H1 (cell line): Measurements from ENCODE around the gene UPB1. TPM values are rescaled to one million over a fixed set of nuclear protein-coding genes. Genes with fewer than 3 reads are reported as not detected.

Experiments
- CTCF ChIA-PET: fragments of 300-600 bp; sonication (Branson Sonifier 250); formaldehyde crosslinking; loops from one replicate; lab custom pipeline; 2021; ENCODE audit not compliant: partially characterized antibody; lab: Charles Lee
- POLR2A ChIA-PET: fragments of 300-600 bp; sonication (Branson Sonifier 250); formaldehyde crosslinking; loops from one replicate; lab custom pipeline; 2021; ENCODE audit warnings: inconsistent platforms; ENCODE audit not compliant: partially characterized antibody; lab: Charles Lee
- DNase-seq, 2 experiments: peaks; one replicate each; pipeline versions ENCODE4 v3.0.0 to v3.0.0-alpha.2; 2010 to 2022; ENCODE audit warnings: low spot score in 2 of 2, low read depth in 1 of 2, mixed read lengths in 1 of 2
- FAIRE-seq: peaks from 2 replicates; lab custom pipeline; 2011; peaks lifted over from hg19 to GRCh38; lab: Jason Lieb, UNC
- H2AFZ ChIP-seq: 2 replicates; pipeline ENCODE4 v1.8.1; 2012; ENCODE audit warnings: low read length, inconsistent platforms
- H2AK5ac ChIP-seq: 2 replicates; pipeline ENCODE4 v1.6.1; 2013; ENCODE audit warnings: low read depth, low read length
- H2BK120ac ChIP-seq: replicated peaks from 2 replicates; pipeline ENCODE3; 2013; ENCODE audit warnings: low read depth, low read length, inconsistent platforms
- H2BK12ac ChIP-seq: 2 replicates; pipeline ENCODE4 v1.6.1; 2013; ENCODE audit warnings: low read depth, low read length
- H2BK15ac ChIP-seq: 2 replicates; pipeline ENCODE4 v1.6.1; 2013; ENCODE audit warnings: low read length
- H2BK20ac ChIP-seq: 2 replicates; pipeline ENCODE4 v1.6.1; 2013; ENCODE audit warnings: low read length
- H2BK5ac ChIP-seq: 2 replicates; pipeline ENCODE4 v1.6.1; 2013; ENCODE audit warnings: low read depth, low read length
- H3K14ac ChIP-seq: 2 replicates; pipeline ENCODE4 v1.6.1; 2013; ENCODE audit warnings: inconsistent platforms; ENCODE audit not compliant: insufficient read length
- H3K18ac ChIP-seq: 2 replicates; pipeline ENCODE4 v1.6.1; 2013; ENCODE audit warnings: low read length; ENCODE audit errors: extremely low read depth
- H3K23ac ChIP-seq: 2 replicates; pipeline ENCODE4 v1.6.1; 2013; ENCODE audit warnings: inconsistent platforms; ENCODE audit not compliant: insufficient read length
- H3K23me2 ChIP-seq: 2 replicates; pipeline ENCODE4 v1.6.1; 2013; ENCODE audit warnings: low read depth, low read length
- H3K27ac ChIP-seq: 2 replicates; pipeline ENCODE4 v1.6.1; 2011; ENCODE audit warnings: low read depth, low read length, inconsistent platforms
- H3K27me3 ChIP-seq, 4 experiments: replicated peaks in 1 of 4; 1 replicate in 1 of 4; 2 replicates in 3 of 4; pipeline versions ENCODE4 v1.6.1 to v1.8.1; 2011 to 2013; ENCODE audit warnings: low read length in 3 of 4, mild to moderate bottlenecking in 3 of 4, inconsistent platforms in 2 of 4, mixed read lengths in 2 of 4, moderate library complexity in 1 of 4; ENCODE audit not compliant: control insufficient read depth in 3 of 4, insufficient read depth in 3 of 4; ENCODE audit errors: extremely low read depth in 1 of 4
- H3K36me3 ChIP-seq, 4 experiments: 2 replicates each; pipeline versions ENCODE4 v1.6.1 to v1.8.1; 2011 to 2013; ENCODE audit warnings: mild to moderate bottlenecking in 4 of 4, low read length in 3 of 4, moderate library complexity in 2 of 4, control low read depth in 1 of 4, inconsistent platforms in 1 of 4; ENCODE audit not compliant: insufficient read depth in 4 of 4, control insufficient read depth in 2 of 4
- H3K4ac ChIP-seq: replicated peaks from 2 replicates; pipeline ENCODE3; 2013; ENCODE audit warnings: low read length, low read depth, mixed read lengths, inconsistent platforms; ENCODE audit not compliant: insufficient read length
- H3K4me1 ChIP-seq, 4 experiments: replicated peaks in 1 of 4; 1 replicate in 1 of 4; 2 replicates in 3 of 4; pipeline versions ENCODE4 v1.6.1 to v1.8.1; 2011 to 2013; ENCODE audit warnings: low read length in 3 of 4, inconsistent platforms in 2 of 4, mixed read lengths in 1 of 4; ENCODE audit not compliant: insufficient read depth in 4 of 4, control insufficient read depth in 3 of 4
- H3K4me2 ChIP-seq, 2 experiments: 2 replicates each; pipeline versions ENCODE4 v1.6.1 to v1.8.1; 2011 to 2013; ENCODE audit warnings: low read depth in 2 of 2, low read length in 2 of 2, control low read depth in 1 of 2, inconsistent platforms in 1 of 2, mild to moderate bottlenecking in 1 of 2; ENCODE audit not compliant: insufficient read depth in 1 of 2
- H3K4me3 ChIP-seq, 4 experiments: fragments of 200-600, 300-600 bp in 1 of 4; sonication (generic), shearing (Covaris generic), sonication (Bioruptor Twin) in 1 of 4; 2 replicates each; pipeline versions ENCODE4 v1.5.1 to v1.8.1; 2011 to 2016; ENCODE audit warnings: low read length in 4 of 4, low read depth in 3 of 4, control low read depth in 2 of 4, inconsistent platforms in 2 of 4, mild to moderate bottlenecking in 2 of 4, mixed read lengths in 1 of 4, moderate library complexity in 1 of 4; ENCODE audit not compliant: insufficient read depth in 2 of 4; ENCODE audit errors: extremely low read depth in 1 of 4
- H3K56ac ChIP-seq: replicated peaks from 2 replicates; pipeline ENCODE3; 2013; ENCODE audit warnings: low read depth, mild to moderate bottlenecking, mixed read lengths, low read length, inconsistent platforms; ENCODE audit not compliant: insufficient read length
- H3K79me1 ChIP-seq: 2 replicates; pipeline ENCODE4 v1.6.1; 2013; ENCODE audit warnings: low read depth, low read length, control low read depth
- H3K79me2 ChIP-seq, 2 experiments: 2 replicates each; pipeline versions ENCODE4 v1.6.1 to v1.8.1; 2012 to 2013; ENCODE audit warnings: low read length in 2 of 2, mild to moderate bottlenecking in 2 of 2, inconsistent platforms in 1 of 2; ENCODE audit not compliant: insufficient read depth in 2 of 2, control insufficient read depth in 1 of 2
- H3K9ac ChIP-seq, 4 experiments: replicated peaks in 1 of 4; 1 replicate in 1 of 4; 2 replicates in 3 of 4; pipeline versions ENCODE4 v1.6.1 to v1.8.1; 2011 to 2013; ENCODE audit warnings: low read depth in 3 of 4, low read length in 3 of 4, control low read depth in 2 of 4, mild to moderate bottlenecking in 2 of 4, moderate library complexity in 2 of 4, inconsistent platforms in 1 of 4; ENCODE audit errors: extremely low read depth in 1 of 4
- H3K9me3 ChIP-seq, 2 experiments: 2 replicates each; pipeline versions ENCODE4 v1.6.1 to v1.8.1; 2012 to 2013; ENCODE audit warnings: mild to moderate bottlenecking in 2 of 2, moderate library complexity in 2 of 2, control low read depth in 1 of 2, inconsistent platforms in 1 of 2, low read depth in 1 of 2, low read length in 1 of 2, mixed read lengths in 1 of 2; ENCODE audit not compliant: insufficient read depth in 2 of 2
- H4K20me1 ChIP-seq, 2 experiments: replicated peaks in 1 of 2; 2 replicates each; pipeline versions ENCODE3 to v1.8.1; 2011 to 2013; ENCODE audit warnings: inconsistent platforms in 2 of 2, low read length in 2 of 2, mild to moderate bottlenecking in 1 of 2; ENCODE audit not compliant: insufficient read depth in 2 of 2, control insufficient read depth in 1 of 2
- H4K5ac ChIP-seq: 2 replicates; pipeline ENCODE4 v1.6.1; 2013; ENCODE audit warnings: low read length, low read depth, mixed read lengths, inconsistent platforms; ENCODE audit not compliant: insufficient read length
- H4K8ac ChIP-seq: 2 replicates; pipeline ENCODE4 v1.8.0; 2013; ENCODE audit warnings: mild to moderate bottlenecking, moderate library complexity, low read length, inconsistent platforms; ENCODE audit not compliant: insufficient read depth; ENCODE audit errors: extremely low read depth
- H4K91ac ChIP-seq: replicated peaks from 2 replicates; pipeline ENCODE3; 2013; ENCODE audit warnings: low read length, mixed read lengths, inconsistent platforms; ENCODE audit not compliant: insufficient read length
- BRCA1 ChIP-seq: IDR thresholded peaks from 2 replicates; pipeline ENCODE4 v1.6.1; 2012; ENCODE audit warnings: low read depth, low read length, improper control_type of control experiment
- CHD2 ChIP-seq: IDR thresholded peaks from 2 replicates; pipeline ENCODE4 v1.6.1; 2012; ENCODE audit warnings: low read length, improper control_type of control experiment
- EP300 ChIP-seq, 2 experiments: IDR thresholded peaks; 1 replicate in 1 of 2; 2 replicates in 1 of 2; pipeline ENCODE4 v1.6.1; 2011 to 2012; ENCODE audit warnings: low read depth in 2 of 2, low read length in 2 of 2, mild to moderate bottlenecking in 2 of 2, borderline replicate concordance in 1 of 2, inconsistent platforms in 1 of 2, moderate library complexity in 1 of 2
- EZH2 ChIP-seq: fragments of 200-600 bp; sonication (generic); IDR thresholded peaks from 2 replicates; pipeline ENCODE4 v1.7.1; 2012; ENCODE audit warnings: low read depth, mild to moderate bottlenecking, moderate library complexity, low read length, inconsistent platforms; ENCODE audit not compliant: severe bottlenecking
- FOSL1 ChIP-seq: IDR thresholded peaks from 2 replicates; pipeline ENCODE4 v1.6.1; 2011; ENCODE audit warnings: mild to moderate bottlenecking, low read depth, low read length, moderate library complexity; ENCODE audit not compliant: insufficient read depth
- HDAC2 ChIP-seq, 2 experiments: fragments of 300-600 bp in 1 of 2; sonication (generic) in 1 of 2; IDR thresholded peaks; 2 replicates each; pipeline ENCODE4 v1.6.1; 2011 to 2012; ENCODE audit warnings: low read depth in 2 of 2, low read length in 2 of 2, mild to moderate bottlenecking in 2 of 2, moderate library complexity in 2 of 2, borderline replicate concordance in 1 of 2, inconsistent platforms in 1 of 2
- MAFK ChIP-seq: IDR thresholded peaks from 2 replicates; pipeline ENCODE4 v1.6.1; 2012; ENCODE audit warnings: low read depth, mild to moderate bottlenecking, improper control_type of control experiment, low read length
- RFX5 ChIP-seq: IDR thresholded peaks from 2 replicates; pipeline ENCODE4 v1.6.1; 2011; ENCODE audit warnings: low read depth, low read length, improper control_type of control experiment, borderline replicate concordance
- SAP30 ChIP-seq: fragments of 300-600 bp; sonication (generic); IDR thresholded peaks from 2 replicates; pipeline ENCODE4 v1.7.1; 2012; ENCODE audit warnings: low read length, moderate library complexity, mild to moderate bottlenecking, inconsistent platforms; ENCODE audit not compliant: insufficient read depth, insufficient replicate concordance
- SIN3A ChIP-seq, 2 experiments: IDR thresholded peaks in 1 of 2; conservative IDR thresholded peaks in 1 of 2; 2 replicates each; pipeline ENCODE4 v1.6.1; 2011 to 2012; ENCODE audit warnings: low read length in 2 of 2, improper control_type of control experiment in 1 of 2, low read depth in 1 of 2, mild to moderate bottlenecking in 1 of 2
- SIRT6 ChIP-seq: IDR thresholded peaks from one replicate; pipeline ENCODE4 v1.7.1; 2012; ENCODE audit warnings: low read length, inconsistent platforms
- SIX5 ChIP-seq: IDR thresholded peaks from 2 replicates; pipeline ENCODE4 v1.6.1; 2011; ENCODE audit warnings: mild to moderate bottlenecking, low read depth, low read length
- YY1 ChIP-seq: IDR thresholded peaks from 2 replicates; pipeline ENCODE4 v1.6.1; 2011; ENCODE audit warnings: low read depth, mild to moderate bottlenecking, low read length
- ZNF274 ChIP-seq: IDR thresholded peaks from 2 replicates; pipeline ENCODE4 v1.7.0; 2012; ENCODE audit warnings: low read length, borderline replicate concordance; ENCODE audit errors: extremely low read depth
- WGBS, 2 experiments: shearing (Covaris generic) in 1 of 2; methylation state at CpG; one replicate each; pipeline versions ENCODE4 v1.1.6 to v1.1.7; 2013 to 2015; ENCODE audit warnings: low lambda C conversion rate in 2 of 2, mixed read lengths in 2 of 2, inconsistent platforms in 1 of 2, low coverage in 1 of 2, missing lambda C conversion rate in 1 of 2; ENCODE audit not compliant: insufficient replicate concordance in 2 of 2, insufficient coverage in 1 of 2, insufficient read length in 1 of 2; ENCODE audit errors: extremely low coverage in 1 of 2, missing lambda C conversion rate in 1 of 2; 5-methylcytosine and 5-hydroxymethylcytosine counted together
- polyA plus RNA-seq, 7 experiments: library from polyadenylated mRNA; depleted of rRNA in 3 of 7; stranded (reverse) in 5 of 7; unstranded in 2 of 7; fragments of >200 nt in 5 of 7; fragments of 200-250 nt in 2 of 7; gene quantifications; 1 replicate in 5 of 7; 2 replicates in 1 of 7; 4 replicates in 1 of 7; pipeline versions ENCODE4 v1.2.1 to v1.2.3, GENCODE V29; 2011 to 2013; ENCODE audit warnings: missing spikeins in 2 of 7, mixed read lengths in 2 of 7
- total RNA-seq: library from RNA; stranded (reverse); fragmentation: NEBNext Ultra II Directional; extraction: Animal tissue kit (Norgen Biotek cat#: 25700); gene quantifications from 2 replicates; pipeline ENCODE4 v1.2.1, GENCODE V29; 2021

Gene UPB1
- total and polyA plus RNA-seq, 2 of the 8 experiments (the other 6 are each of a cell fraction or from before 2014, with no cell fraction given) = 0.09 TPM; not detected in 1

GRCh38 chr22:24504540-24504939, 9.4 kb downstream of the UPB1 start:
- Histone ChIP-seq H2BK20ac (no peak overlapping the region), H3K79me1 (no peaks in the 10 kb centered on the region), H4K8ac (no peak overlapping the region), H3K4me2 (no peak overlapping the region), H3K4me3 (no peak overlapping the region), H4K20me1 (no peaks in the 10 kb centered on the region), H3K27ac (no peak overlapping the region), H3K23me2 (no peaks in the 10 kb centered on the region), H3K27me3 (peaks cover 0 to 2% (median 0%) of the 10 kb centered on the region in 4 experiments; a peak in 2 of 7 replicates), H4K91ac (no peak overlapping the region), H3K9me3 (no peaks in the 10 kb centered on the region), H3K36me3 (no peaks in the 10 kb centered on the region), H4K5ac (no peak overlapping the region), H3K4me1 (peaks cover 3 to 15% (median 9%) of the 10 kb centered on the region in 4 experiments; a peak in 5 of 7 replicates), H2AK5ac (no peak overlapping the region), H2BK12ac (no peak overlapping the region), H3K79me2 (no peaks in the 10 kb centered on the region), H2BK120ac (no peak overlapping the region), H3K14ac (no peak overlapping the region), H3K4ac (no peak overlapping the region), H3K18ac (no peak overlapping the region), H2AFZ (no peak overlapping the region), H3K9ac (no peak overlapping the region), H3K56ac (no peak overlapping the region), H3K23ac (no peak overlapping the region), H2BK5ac (no peak overlapping the region), H2BK15ac (no peak overlapping the region)
- 100% methylated on average over 1 of the region's 2 CpGs; no CpG with 5 or more reads in 1 of the 2 experiments for WGBS, 2 experiments
- ChIA-PET POLR2A (no interaction called here), CTCF (interaction anchor here (0.6 to 15.1 kb wide), 6 partner anchors 18 to 1435 kb away, joined by 3 to 201 read pairs (median 12); partner anchors contain the start of gene ADORA2A)
- no peak for DNase-seq
- no peak for FAIRE-seq
- TF ChIP-seq EP300 (IDR thresholded peaks at IDR 0.05; ENCODE audit: borderline replicate concordance in 1 of 2, low read depth in 2 of 2, low read length in 2 of 2) (no peak), MAFK (no peak), RFX5 (no peak), BRCA1 (no peak), SIX5 (no peak), HDAC2 (IDR thresholded peaks at IDR 0.05; ENCODE audit: borderline replicate concordance in 1 of 2, low read depth in 2 of 2, low read length in 2 of 2) (no peak), YY1 (no peak), SIRT6 (no peak), EZH2 (no peak), SIN3A (conservative IDR thresholded peaks at IDR 0.05 in 1 of 2, IDR thresholded peaks at IDR 0.05 in 1 of 2; ENCODE audit: low read depth in 1 of 2, low read length in 2 of 2) (no peak), CHD2 (no peak), SAP30 (no peak), FOSL1 (no peak), ZNF274 (no peak)
